ENCODE data around the gene MOV10.
"Not testable (repeated sequence)": the region's sequence is repeated elsewhere in the genome, so short reads cannot be mapped to it uniquely, and the experiment has no call there.

The MOV10 gene

GRCh38 chr1:112717263-112717873 is 42.9 kb downstream of the MOV10 start:
- intact Hi-C loops (cut with DNase I; ENCODE audit: low total_unique reads): loop anchor here (5.0 to 10.0 kb wide), 2 partner anchors 85 to 237 kb away; partner anchors contain the start of gene SLC16A1
- peaks cover 0 to 20% of the 10 kb centered on the region in 2 donors for H3K27me3 ChIP-seq
- H3K4me1 ChIP-seq: peaks cover 0 to 41% (median 28%) of the 10 kb centered on the region in 4 donors
- H3K36me3 ChIP-seq: no peaks in the 10 kb centered on the region
- no peak overlapping the region for H3K27ac ChIP-seq
- no peak overlapping the region for H3K4me3 ChIP-seq
- no peaks in the 10 kb centered on the region for H3K9me3 ChIP-seq
- no peak for DNase-seq
- no peak for TF ChIP-seq CTCF (IDR thresholded peaks at IDR 0.05)

- peaks cover 0 to 45% (median 29%) of the 10 kb centered on the region in 4 donors for H3K4me1 ChIP-seq
- peaks cover 0 to 25% of the 10 kb centered on the region in 2 donors for H3K27me3 ChIP-seq
- peak overlapping the region in 1 of 2 donors; percentile 43 for H3K4me3 ChIP-seq
- H3K27ac ChIP-seq: no peak overlapping the region
- H3K36me3 ChIP-seq: no peaks in the 10 kb centered on the region
- intact Hi-C loops (cut with DNase I; ENCODE audit: low total_unique reads): loop anchor here (5.0 to 10.0 kb wide), 2 partner anchors 83 to 236 kb away; partner anchors contain the start of gene SLC16A1
- peak; percentile 82 to 88 for TF ChIP-seq CTCF (IDR thresholded peaks at IDR 0.05)
- no peaks in the 10 kb centered on the region for H3K9me3 ChIP-seq
- peak; percentile 67 to 88 for DNase-seq
Observed at GRCh38 chr1:112718691-112719418, 44.4 kb downstream of the MOV10 start.

GRCh38 chr1:112719706-112720105 is 45.2 kb downstream of the MOV10 start:
- intact Hi-C loops (cut with DNase I; ENCODE audit: low total_unique reads): loop anchor here (2.0 to 10.0 kb wide), 3 partner anchors 83 to 353 kb away; partner anchors contain the start of genes LRIG2 and SLC16A1
- Histone ChIP-seq H3K36me3 (no peaks in the 10 kb centered on the region), H3K4me1 (peaks cover 0 to 37% (median 20%) of the 10 kb centered on the region in 4 donors), H3K27me3 (peaks cover 0 to 25% of the 10 kb centered on the region in 2 donors), H3K4me3 (no peak overlapping the region), H3K27ac (no peak overlapping the region), H3K9me3 (no peaks in the 10 kb centered on the region)
- DNase-seq: peak in 1 of 2 donors; percentile 46
- TF ChIP-seq CTCF (IDR thresholded peaks at IDR 0.05): no peak

GRCh38 chr1:112720800-112721199 is 46.3 kb downstream of the MOV10 start:
- no peak overlapping the region for H3K27ac ChIP-seq
- H3K4me1 ChIP-seq: peaks cover 0 to 28% (median 17%) of the 10 kb centered on the region in 4 donors
- no peak overlapping the region for H3K4me3 ChIP-seq
- H3K9me3 ChIP-seq: no peaks in the 10 kb centered on the region
- no peak for TF ChIP-seq CTCF (IDR thresholded peaks at IDR 0.05)
- H3K27me3 ChIP-seq: peaks cover 0 to 25% of the 10 kb centered on the region in 2 donors
- intact Hi-C loops (cut with DNase I; ENCODE audit: low total_unique reads): loop anchor here (2.0 kb wide), 1 partner anchor 352 kb away; the partner anchor contains the start of gene LRIG2
- DNase-seq: peak in 1 of 2 donors; percentile 31
- H3K36me3 ChIP-seq: no peaks in the 10 kb centered on the region

GRCh38 chr1:112721294-112721693 is 46.8 kb downstream of the MOV10 start:
- H3K9me3 ChIP-seq, H3K36me3 ChIP-seq, H3K27ac ChIP-seq, H3K4me3 ChIP-seq, DNase-seq: not testable (repeated sequence)
- intact Hi-C loops (cut with DNase I; ENCODE audit: low total_unique reads): loop anchor here (2.0 kb wide), 1 partner anchor 352 kb away; the partner anchor contains the start of gene LRIG2
- H3K4me1 ChIP-seq: peaks cover 0 to 23% (median 15%) of the 10 kb centered on the region in 4 donors
- peaks cover 0 to 25% of the 10 kb centered on the region in 2 donors for H3K27me3 ChIP-seq
